SKM-1 treated with dmso at 0.1 percent for 144 hours (cell line): Measurements from ENCODE around the gene MDFI.

Experiments
- DNase-seq: peaks from one replicate; lab custom pipeline; 2025; ENCODE audit not compliant: unreplicated experiment; lab: John Stamatoyannopoulos, UW

The MDFI gene

GRCh38 chr6:41685641-41686380, 47.5 kb downstream of the MDFI start:
- no peak for DNase-seq

DNA sequence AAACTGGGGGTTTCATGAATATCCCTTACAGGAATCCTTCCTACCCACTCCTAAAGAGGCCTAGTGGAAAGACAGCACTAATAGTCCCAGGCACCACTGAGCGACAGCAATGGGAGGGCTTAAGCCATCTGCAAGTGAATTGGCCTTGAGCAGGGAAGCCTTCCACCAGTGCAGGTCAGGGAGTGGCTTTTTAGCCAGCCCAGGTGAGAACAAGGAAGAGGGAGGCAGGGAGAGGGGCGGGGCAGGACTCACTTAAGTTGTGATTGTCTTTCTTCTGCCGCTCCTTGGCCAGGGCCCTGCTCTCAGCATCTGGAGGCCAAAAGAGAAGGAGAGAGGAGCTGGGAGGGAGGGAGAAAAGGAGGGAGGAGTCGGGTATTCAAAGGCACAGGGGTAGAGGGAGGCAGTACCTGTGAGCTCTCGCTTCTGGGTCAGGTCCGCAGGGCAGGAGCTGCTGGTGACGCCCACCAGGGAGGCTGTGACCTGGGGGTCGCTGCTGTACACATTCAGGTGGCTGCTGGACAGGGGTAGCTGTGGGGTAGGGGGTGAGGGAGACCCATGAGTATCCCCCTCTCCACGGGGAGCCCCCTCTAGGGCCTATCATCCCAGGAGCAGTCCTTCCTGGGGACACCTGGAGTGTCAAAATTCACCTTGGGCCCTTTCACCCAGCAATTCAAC, 49.4 kb downstream of the MDFI start:
- DNase-seq: no peak

DNA sequence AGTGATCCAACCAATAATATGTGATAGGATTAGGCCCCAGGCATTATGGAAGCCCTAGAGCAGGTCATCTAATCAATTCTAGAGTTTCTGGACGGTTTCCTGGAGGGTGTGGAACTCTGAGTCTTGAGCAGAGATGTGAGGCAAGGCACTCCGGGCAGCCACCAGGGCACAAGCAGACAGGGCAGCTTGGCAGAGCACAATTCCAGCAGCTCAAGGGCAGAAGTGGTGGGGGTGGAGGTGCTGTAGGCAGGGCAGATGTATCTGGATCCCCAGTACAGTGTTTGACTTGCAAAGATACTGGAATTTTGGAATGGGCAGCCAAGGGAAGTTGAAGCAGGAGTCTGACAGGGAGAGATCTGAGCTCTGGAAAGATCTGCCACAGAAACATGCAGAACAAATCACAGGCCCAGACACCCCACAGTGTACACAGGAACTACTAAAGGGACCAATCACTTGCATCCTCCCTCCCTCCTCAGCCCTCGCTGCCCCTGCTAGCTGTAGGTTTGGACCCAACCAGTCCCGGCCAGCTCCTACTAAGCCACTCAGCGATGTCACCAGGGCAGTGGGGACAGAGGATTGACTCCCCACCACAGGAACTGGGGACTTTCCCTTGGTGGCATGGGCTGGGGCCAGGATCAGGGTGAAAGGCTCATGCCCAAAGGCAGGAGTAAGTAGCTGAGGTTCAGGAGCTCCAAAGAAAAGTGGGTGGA, 50.1 kb downstream of the MDFI start:
- DNase-seq: no peak

GRCh38 chr6:41689171-41690008, 51.1 kb downstream of the MDFI start:
- DNase-seq: no peak

DNA sequence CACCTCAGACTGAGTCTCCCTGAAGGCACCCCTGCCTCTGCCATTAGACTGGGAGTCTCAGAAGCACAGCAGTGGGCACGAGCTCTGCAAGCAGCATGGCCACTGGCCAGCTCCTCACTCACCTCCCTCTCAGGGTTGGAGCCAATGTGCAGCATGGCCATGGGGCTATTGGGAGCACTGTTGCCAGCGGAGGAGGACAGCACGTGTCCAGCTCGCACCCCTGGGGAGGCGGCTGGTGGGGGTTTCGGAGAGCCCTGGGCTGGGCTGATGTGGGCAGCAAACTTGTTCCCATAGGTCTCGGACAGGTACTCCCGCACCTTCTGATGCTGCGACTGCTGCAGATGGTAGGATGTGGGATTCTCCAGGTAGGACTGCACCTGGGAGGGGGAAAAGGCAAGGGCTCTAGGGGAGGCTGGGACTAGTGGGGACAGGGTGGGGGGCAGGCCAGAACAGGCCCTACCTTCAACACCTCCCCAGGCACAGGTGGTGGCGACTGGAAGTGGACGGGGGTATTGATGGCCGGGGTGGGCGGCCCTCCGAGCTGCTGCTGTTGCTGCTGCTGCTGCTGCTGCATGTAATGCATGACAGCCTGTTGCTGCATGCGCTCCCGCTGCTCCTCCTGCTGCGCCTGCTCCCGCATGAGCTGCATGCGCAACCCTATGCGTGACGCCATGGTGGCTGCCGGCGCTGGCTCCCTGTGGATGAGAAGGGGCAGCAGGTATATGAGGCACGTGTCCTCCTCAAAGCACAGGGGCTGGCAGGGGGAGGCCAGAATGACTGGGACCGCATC, 52.5 kb downstream of the MDFI start:
- no peak for DNase-seq

DNA sequence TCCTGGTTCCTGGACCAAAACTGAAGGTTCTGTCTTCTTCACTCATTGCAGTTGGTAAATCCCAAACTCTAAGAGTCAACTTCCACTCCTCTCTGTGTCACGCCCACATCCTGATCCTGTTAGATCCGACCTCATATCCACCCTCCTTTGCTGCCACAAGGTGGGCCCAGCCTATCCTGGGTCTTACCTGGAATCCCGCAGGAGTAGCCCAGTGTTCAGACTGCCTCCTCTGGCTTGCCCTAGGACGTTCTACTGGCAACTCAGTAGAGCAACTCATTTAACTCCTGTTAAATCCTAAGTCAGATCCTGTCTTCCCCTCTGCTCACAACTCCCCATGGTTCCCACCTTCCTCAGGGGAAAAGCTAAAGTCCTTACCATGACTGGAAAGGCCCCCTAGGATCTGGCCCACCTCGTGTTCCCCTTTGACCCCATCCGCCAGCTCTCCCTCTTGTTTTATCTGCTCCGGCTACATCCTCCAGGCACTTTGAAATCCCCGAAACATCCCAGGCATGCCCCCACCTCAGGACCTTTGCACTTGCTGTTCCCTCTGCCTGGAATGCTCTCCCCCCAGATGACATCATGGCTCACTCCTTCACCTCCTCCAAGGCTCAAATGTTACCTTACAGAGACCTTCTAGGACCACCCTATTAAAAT, 53.3 kb downstream of the MDFI start:
- DNase-seq: no peak

- DNase-seq: no peak
Observed at GRCh38 chr6:41692080-41692675, 53.9 kb downstream of the MDFI start.

- DNase-seq: no peak
Observed at GRCh38 chr6:41692730-41693129, 54.5 kb downstream of the MDFI start.

DNA sequence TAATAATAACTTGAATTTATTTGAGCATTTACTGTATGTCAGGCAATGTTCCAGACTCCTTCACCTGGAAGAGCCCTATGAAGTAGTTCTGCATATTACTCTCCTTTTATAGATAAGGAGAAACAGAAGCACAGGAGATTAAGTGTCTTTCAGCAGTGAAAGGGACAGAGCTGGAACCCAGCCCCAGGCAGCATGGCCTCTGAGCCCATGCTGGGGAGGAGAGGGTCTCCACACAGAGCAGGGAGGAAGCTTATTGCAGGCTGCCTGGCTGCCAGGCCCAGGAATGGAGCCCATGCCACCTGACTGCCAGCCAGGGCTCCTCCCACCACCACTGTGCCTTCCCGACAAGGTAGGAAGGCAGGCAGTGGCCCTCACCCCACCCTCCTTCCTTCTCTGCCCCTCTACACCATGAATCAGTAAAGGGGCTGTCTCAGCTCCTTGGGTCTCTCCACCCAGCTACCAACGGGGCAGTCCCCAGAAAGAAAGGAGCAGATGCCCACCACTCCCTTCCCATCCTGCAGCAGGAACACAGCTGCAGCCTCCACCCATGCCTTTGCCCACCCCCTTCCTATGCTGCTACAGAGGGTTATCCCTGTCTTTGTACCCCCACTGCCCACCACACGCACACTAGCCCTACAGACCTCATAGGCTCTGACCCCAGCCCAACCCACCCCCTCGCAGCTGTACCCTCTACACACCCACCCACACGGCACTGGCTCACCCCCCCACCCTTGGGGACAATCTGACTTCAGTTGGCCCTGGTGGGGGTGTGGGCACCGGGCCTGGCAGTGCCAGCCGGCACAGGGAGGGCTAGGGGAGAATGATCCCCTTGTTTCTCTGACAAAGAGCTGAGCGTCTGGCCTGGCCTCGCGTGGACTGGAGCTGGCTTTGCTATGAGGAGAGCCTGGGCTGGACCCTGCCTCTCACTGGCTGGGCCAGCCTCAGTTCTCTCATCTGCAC, 55.3 kb downstream of the MDFI start:
- no peak for DNase-seq

GRCh38 chr6:41694815-41695526, 56.7 kb downstream of the MDFI start:
- DNase-seq: no peak

- no peak for DNase-seq
Observed at GRCh38 chr6:41695825-41696224, 57.6 kb downstream of the MDFI start.

DNA sequence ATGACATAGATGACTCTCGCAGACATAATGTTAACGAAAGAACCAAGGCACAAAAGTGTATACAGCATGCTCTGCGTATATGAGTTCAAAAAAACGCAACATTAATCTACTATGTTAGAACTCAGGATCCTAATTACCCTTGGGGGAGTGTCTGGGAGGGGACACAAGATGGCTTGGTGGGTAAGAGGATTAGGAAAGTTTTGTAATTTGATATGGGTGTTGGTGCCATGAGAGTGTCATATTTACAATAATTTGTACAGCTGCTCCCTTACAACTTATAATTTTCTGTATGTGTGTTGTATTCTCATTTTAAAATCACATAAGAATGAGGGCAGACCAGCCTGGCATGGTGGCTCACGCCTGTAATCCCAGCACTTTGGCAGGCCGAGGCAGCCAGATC, 58.5 kb downstream of the MDFI start:
- no peak for DNase-seq

- no peak for DNase-seq
Observed at GRCh38 chr6:41697861-41698781, 59.9 kb downstream of the MDFI start.

GRCh38 chr6:41699063-41699462, 60.8 kb downstream of the MDFI start:
- no peak for DNase-seq

- no peak for DNase-seq
Observed at GRCh38 chr6:41700463-41701347, 62.4 kb downstream of the MDFI start.
